Measurements from ENCODE around the gene TLE7. TPM values are rescaled to one million over a fixed set of nuclear protein-coding genes. Genes with fewer than 3 reads are reported as not detected.

The TLE7 gene
- total RNA-seq, 1 experiment from 2014 or later = not detected

- H3K4me3 Mint-ChIP-seq = no peak overlapping the region
- Histone ChIP-seq H3K18ac (ENCODE audit: insufficient read length, low read depth, low read length) (no peak overlapping the region), H2BK5ac (ENCODE audit: insufficient read length, low read length) (no peak overlapping the region), H2BK15ac (ENCODE audit: low read depth, low read length) (no peak overlapping the region), H3K4me2 (ENCODE audit: insufficient read depth, insufficient read length, low read length) (no peak overlapping the region), H3K9ac (ENCODE audit: extremely low read depth, insufficient read length, low read length) (no peak overlapping the region), H2AFZ (ENCODE audit: low read length) (no peak overlapping the region), H2BK12ac (ENCODE audit: insufficient read length, low read depth, low read length) (no peak overlapping the region), H2BK20ac (ENCODE audit: low read depth, low read length, poor library complexity, severe bottlenecking) (no peak overlapping the region), H3K27me3 (ENCODE audit: insufficient read depth, low read length) (no peaks in the 10 kb centered on the region), H4K20me1 (ENCODE audit: control insufficient read depth, insufficient read depth, insufficient read length) (no peaks in the 10 kb centered on the region), H2BK120ac (ENCODE audit: low read depth, low read length, poor library complexity, severe bottlenecking) (no peak overlapping the region), H3K79me1 (ENCODE audit: insufficient read depth, low read depth, low read length, poor library complexity, severe bottlenecking) (no peaks in the 10 kb centered on the region), H3K56ac (ENCODE audit: insufficient read length, low read depth, low read length) (no peak overlapping the region), H3T11ph (ENCODE audit: low read length) (no peak overlapping the region), H3K4me1 (ENCODE audit: insufficient read depth, low read length) (no peaks in the 10 kb centered on the region), H3K14ac (ENCODE audit: insufficient read depth, low read length) (no peak overlapping the region), H3K79me2 (ENCODE audit: insufficient read depth, low read length) (no peaks in the 10 kb centered on the region; the same call in 1 of the 2 replicates), H3K4ac (ENCODE audit: low read depth, low read length) (no peak overlapping the region), H3K9me3 (ENCODE audit: control insufficient read depth, low read depth, low read length) (peaks cover 52% of the 10 kb centered on the region), H2AK5ac (ENCODE audit: insufficient read length, low read length) (no peak overlapping the region), H3K23me2 (ENCODE audit: insufficient read length, low read depth, low read length, poor library complexity, severe bottlenecking) (no peaks in the 10 kb centered on the region), H4K5ac (ENCODE audit: insufficient read length, low read depth, low read length) (no peak overlapping the region), H4K91ac (ENCODE audit: insufficient read length, low read depth, low read length) (no peak overlapping the region), H4K8ac (replicated peaks; ENCODE audit: insufficient read length, low read depth, low read length) (no peak overlapping the region), H3K27ac (ENCODE audit: insufficient read length, low read depth, low read length) (no peak overlapping the region), H3K23ac (ENCODE audit: insufficient read length, low read depth, low read length) (no peak overlapping the region)
- no CpG with 5 or more reads among the region's 7 CpGs for WGBS (ENCODE audit: extremely low coverage, insufficient read length, low lambda C conversion rate)
- TF ChIP-seq CTCF (conservative IDR thresholded peaks at IDR 0.05) = no peak
- H3K27me3 Mint-ChIP-seq (ENCODE audit: low read depth) = peaks cover 10% of the 10 kb centered on the region
- H3K27ac Mint-ChIP-seq = no peak overlapping the region
- no peaks in the 10 kb centered on the region for H3K4me1 Mint-ChIP-seq
- no peak for DNase-seq
- peaks cover 67 to 71% (median 70%) of the 10 kb centered on the region in 3 experiments for H3K36me3 Mint-ChIP-seq (ENCODE audit: insufficient read depth in 1 of 3, low read depth in 3 of 3)
- peaks cover 79 to 86% of the 10 kb centered on the region in 2 experiments for H3K9me3 Mint-ChIP-seq
These were observed 6.5 kb upstream of the TLE7 start for GRCh38 chr16:71448274-71448866.
